K562 (cell line): ENCODE measurements around the gene TLR6. TPM values are rescaled to one million over a fixed set of nuclear protein-coding genes. Genes with fewer than 3 reads are reported as not detected.

Source experiments
- ATAC-seq: fragments of 200-7000 bp; cut with Tn5 transposase; 3 replicates; pipeline ENCODE4 v1.9.1; 2020; ENCODE audit warnings: moderate library complexity
- BruUV-seq: library from RNA; stranded (reverse); fragments of 400-500 nt; replicated peaks from 2 replicates; lab custom pipeline; 2021; lab: Mats Ljungman, UMichigan
- CTCF ChIA-PET: fragments of 300-600 bp; formaldehyde crosslinking; extraction: SDS; loops from one replicate; lab custom pipeline; 2021; ENCODE audit warnings: low intra/inter-chr PET ratio; lab: Yijun Ruan, JAX
- POLR2A ChIA-PET: fragments of 300-600, 350-650 bp; sonication (Branson Sonifier 250); formaldehyde crosslinking; extraction: SDS; loops from one replicate; lab custom pipeline; 2021; ENCODE audit warnings: antibody characterized with exemption, inconsistent platforms; lab: Yijun Ruan, JAX
- DNase-seq, 4 experiments: peaks; one replicate each; pipeline versions ENCODE4 v3.0.0 to v3.0.0-alpha.2; 2011 to 2018; ENCODE audit warnings: low spot score in 3 of 4, mixed read lengths in 3 of 4; ENCODE audit errors: extremely low read depth in 1 of 4
- FAIRE-seq: peaks from 2 replicates; lab custom pipeline; 2011; peaks lifted over from hg19 to GRCh38; lab: Jason Lieb, UNC
- H2AFZ ChIP-seq: 2 replicates; pipeline ENCODE4 v1.6.0; 2011; ENCODE audit warnings: low read depth, low read length, control low read depth, inconsistent platforms
- H3K27ac ChIP-seq: fragments of 200-600 bp; 3 replicates; pipeline ENCODE4 v1.8.0; 2011; ENCODE audit warnings: low read depth, mild to moderate bottlenecking, control low read depth, inconsistent platforms, low read length, moderate library complexity, mixed read lengths; ENCODE audit errors: extremely low read depth
- H3K27me3 ChIP-seq, 2 experiments: fragments of 300-600 bp in 1 of 2; 2 replicates in 1 of 2; 3 replicates in 1 of 2; pipeline versions ENCODE4 v1.6.0 to v1.8.0; 2011; ENCODE audit warnings: inconsistent platforms in 2 of 2, low read length in 2 of 2, mild to moderate bottlenecking in 1 of 2, mixed read lengths in 1 of 2, moderate library complexity in 1 of 2; ENCODE audit not compliant: control insufficient read depth in 2 of 2, insufficient read depth in 2 of 2
- H3K36me3 ChIP-seq: fragments of 300-600 bp; 3 replicates; pipeline ENCODE4 v1.8.0; 2011; ENCODE audit warnings: mild to moderate bottlenecking, low read length, inconsistent platforms; ENCODE audit not compliant: control insufficient read depth, insufficient read depth
- H3K4me1 ChIP-seq, 2 experiments: fragments of 200-600 bp in 1 of 2; replicated peaks in 1 of 2; 2 replicates in 1 of 2; 3 replicates in 1 of 2; pipeline versions ENCODE4 v1.5.1 to v1.8.0; 2011; ENCODE audit warnings: inconsistent platforms in 2 of 2, low read length in 2 of 2, mild to moderate bottlenecking in 1 of 2, mixed read lengths in 1 of 2, moderate library complexity in 1 of 2; ENCODE audit not compliant: control insufficient read depth in 2 of 2, insufficient read depth in 2 of 2
- H3K4me2 ChIP-seq: 2 replicates; pipeline ENCODE4 v1.6.1; 2011; ENCODE audit warnings: low read length, control low read depth, inconsistent platforms, mixed read lengths; ENCODE audit not compliant: insufficient read depth
- H3K4me3 ChIP-seq: fragments of 200-600 bp; sonication (generic), shearing (Covaris generic); 2 replicates; pipeline ENCODE4 v1.5.1; 2016; ENCODE audit warnings: control low read depth, inconsistent platforms
- H3K79me2 ChIP-seq: fragments of 200-600 bp; 3 replicates; pipeline ENCODE4 v1.8.0; 2011; ENCODE audit warnings: low read length, inconsistent platforms; ENCODE audit not compliant: control insufficient read depth, insufficient read depth
- H3K9ac ChIP-seq, 2 experiments: 2 replicates each; pipeline versions ENCODE4 v1.6.0 to v1.6.1; 2011; ENCODE audit warnings: low read depth in 2 of 2, low read length in 2 of 2, control low read depth in 1 of 2, inconsistent platforms in 1 of 2, mild to moderate bottlenecking in 1 of 2, mixed read lengths in 1 of 2; ENCODE audit not compliant: insufficient read depth in 1 of 2
- H3K9me1 ChIP-seq: one replicate; pipeline ENCODE4 v1.6.0; 2011; ENCODE audit warnings: inconsistent platforms, mild to moderate bottlenecking, low read length, moderate library complexity; ENCODE audit not compliant: control insufficient read depth, insufficient read depth
- H3K9me3 ChIP-seq: replicated peaks from 2 replicates; pipeline ENCODE4 v1.5.1; 2011; ENCODE audit warnings: low read depth, low read length, inconsistent platforms; ENCODE audit not compliant: control insufficient read depth, insufficient read depth
- H4K20me1 ChIP-seq: replicated peaks from 2 replicates; pipeline ENCODE4 v1.6.1; 2011; ENCODE audit warnings: low read length, inconsistent platforms, mixed read lengths; ENCODE audit not compliant: control insufficient read depth, insufficient read depth
- BCOR ChIP-seq: fragments of 450-650 bp; IDR thresholded peaks from 2 replicates; pipeline ENCODE4 v1.6.1; 2016
- CTCF ChIP-seq, 3 experiments: IDR thresholded peaks in 2 of 3; conservative IDR thresholded peaks in 1 of 3; 2 replicates each; pipeline ENCODE4 v1.5.1; 2011 to 2012; ENCODE audit warnings: low read length in 3 of 3, mild to moderate bottlenecking in 3 of 3, control low read depth in 2 of 3, improper control_type of control experiment in 1 of 3, inconsistent platforms in 1 of 3, low read depth in 1 of 3, mixed read lengths in 1 of 3, moderate library complexity in 1 of 3; ENCODE audit not compliant: insufficient read depth in 2 of 3
- KLF10 ChIP-seq: fragments of 250-450 bp; sonication (Bioruptor Pico); IDR thresholded peaks from 2 replicates; pipeline ENCODE4 v1.6.1; 2021; ENCODE audit warnings: matching md5 sums
- MEF2A ChIP-seq: IDR thresholded peaks from 2 replicates; pipeline ENCODE4 v1.6.1; 2011; ENCODE audit warnings: low read depth, mild to moderate bottlenecking, low read length, moderate library complexity; ENCODE audit not compliant: control insufficient read depth
- NEUROD1 ChIP-seq: fragments of 150-350 bp; IDR thresholded peaks from 2 replicates; pipeline ENCODE4 v1.6.1; 2014; ENCODE audit warnings: borderline replicate concordance, low read length, low read depth; ENCODE audit not compliant: partially characterized antibody
- NFE2 ChIP-seq: IDR thresholded peaks from 2 replicates; pipeline ENCODE4 v1.6.1; 2014; ENCODE audit warnings: antibody characterized with exemption, low read depth
- PHB ChIP-seq: fragments of 250-450 bp; sonication (Bioruptor Pico); IDR thresholded peaks from 2 replicates; pipeline ENCODE4 v1.5.0; 2021
- RCOR1 ChIP-seq, 2 experiments: IDR thresholded peaks; 2 replicates each; pipeline ENCODE4 v1.6.1; 2012; ENCODE audit warnings: low read depth in 2 of 2, low read length in 2 of 2, borderline replicate concordance in 1 of 2, improper control_type of control experiment in 1 of 2
- TBP ChIP-seq: optimal IDR thresholded peaks from 2 replicates; pipeline ENCODE3; 2011; ENCODE audit warnings: low read depth, low read length, improper control_type of control experiment
- TCF7L2 ChIP-seq: fragments of 150-350 bp; IDR thresholded peaks from 2 replicates; pipeline ENCODE4 v1.6.1; 2016; ENCODE audit warnings: low read depth, mild to moderate bottlenecking, low read length, moderate library complexity
- TEAD1 ChIP-seq, 2 experiments: fragments of 450-650 bp in 1 of 2; sonication (generic) in 1 of 2; formaldehyde crosslinking; IDR thresholded peaks; 2 replicates each; pipeline versions ENCODE4 v1.4.0 to v1.8.0; 2020 to 2022; ENCODE audit warnings: mild to moderate bottlenecking in 2 of 2, missing genetic modification reagents in 1 of 2
- ZNF274 ChIP-seq: IDR thresholded peaks from 2 replicates; pipeline ENCODE4 v1.6.1; 2011; ENCODE audit warnings: low read depth, mild to moderate bottlenecking, low read length, moderate library complexity, borderline replicate concordance
- ZNF3 ChIP-seq: fragments of 250-450 bp; sonication (Bioruptor Pico); IDR thresholded peaks from 2 replicates; pipeline ENCODE4 v1.5.0; 2021; ENCODE audit warnings: mild to moderate bottlenecking, moderate library complexity
- ZNF589 ChIP-seq: fragments of 200-800 bp; sonication (Bioruptor generic); IDR thresholded peaks from 2 replicates; pipeline ENCODE4 v1.6.1; 2016; ENCODE audit warnings: low read depth, missing genetic modification characterization, missing compliant biosample characterization
- WGBS: fragments of 100-300 bp; shearing (Covaris generic); methylation state at CpG from one replicate; pipeline ENCODE4 v1.1.6; 2016; ENCODE audit warnings: low coverage, mixed read lengths; ENCODE audit not compliant: insufficient coverage; ENCODE audit errors: missing lambda C conversion rate; 5-methylcytosine and 5-hydroxymethylcytosine counted together
- in situ Hi-C: fragments of 300-500 bp; cut with MboI; formaldehyde crosslinking; loops from 4 replicates; pipeline ENCODE4 v1.15.0; 2018; ENCODE audit warnings: inconsistent platforms, mixed read lengths
- intact Hi-C: fragments of 100-400 bp; cut with micrococcal nuclease; formaldehyde crosslinking; loops from 2 replicates; pipeline ENCODE4 v1.14.2; 2022
- polyA plus RNA-seq, 8 experiments: library from polyadenylated mRNA; depleted of rRNA in 4 of 8; stranded (reverse) in 5 of 8; unstranded in 3 of 8; fragments of >200 nt; fragmentation: Nextera tagmentation in 2 of 8; fragmentation: Illumina TruSeq in 1 of 8; extraction: Ambion mirVana in 2 of 8; extraction: Trizol in 1 of 8; gene quantifications; 2 replicates each; pipeline versions ENCODE4 v1.2.1 to v1.2.3, GENCODE V29; 2011 to 2014; ENCODE audit warnings: inconsistent platforms in 1 of 8, missing spikeins in 1 of 8
- total RNA-seq, 7 experiments: library from RNA; depleted of rRNA in 6 of 7; stranded (reverse); fragments of >200 nt in 6 of 7; fragmentation: Illumina TruSeq in 2 of 7; extraction: Trizol in 2 of 7; gene quantifications; 2 replicates each; pipeline versions ENCODE4 v1.2.1 to v1.2.3, GENCODE V29; 2011 to 2021; ENCODE audit warnings: low replicate concordance in 1 of 7

TLR6 gene
- total and polyA plus RNA-seq, 9 of the 15 experiments (the other 6 are each of a cell fraction or from before 2014, with no cell fraction given): 0.08 to 1.9 (median 0.91) TPM

- Histone ChIP-seq H3K4me3 (no peak overlapping the region), H3K4me1 (peaks cover 2 to 20% of the 10 kb centered on the region in 2 experiments; a peak in 4 of 5 replicates), H3K9me1 (no peaks in the 10 kb centered on the region), H3K9ac (no peak overlapping the region; a peak in 1 of 4 replicates), H4K20me1 (0 out of 2 replicates have a peak, but pooled peaks cover 3% of the 10 kb centered on the region), H3K36me3 (no peaks in the 10 kb centered on the region; the same call in 2 of the 3 replicates), H3K4me2 (no peak overlapping the region; the same call in 1 of the 2 replicates), H3K79me2 (peaks cover 2% of the 10 kb centered on the region; the same call in 1 of the 3 replicates), H2AFZ (peak overlapping the region; percentile 66), H3K9me3 (no peaks in the 10 kb centered on the region), H3K27me3 (no peaks in the 10 kb centered on the region), H3K27ac (peak overlapping the region; percentile 30; the same call in 1 of the 3 replicates)
- FAIRE-seq (no peak), DNase-seq (no peak), ATAC-seq (peak; percentile 71)
- intact Hi-C loops (no loop called here), in situ Hi-C loops (no loop called here)
- no TSS peak for BruUV-seq
- TF ChIP-seq KLF10 (CRISPR knock-in tag) (no peak), CTCF (IDR thresholded peaks at IDR 0.05 in 2 of 3, conservative IDR thresholded peaks at IDR 0.05 in 1 of 3; ENCODE audit: insufficient read depth in 2 of 3, low read depth in 1 of 3, low read length in 3 of 3) (0 out of 6 replicates have a peak, but pooled peaks of 1 of the 3 experiments have one; percentile 25), TBP (no peak), NFE2 (0 out of 2 replicates have a peak, but pooled peaks have one; percentile 11), ZNF589 (CRISPR knock-in tag) (no peak), TCF7L2 (no peak), ZNF274 (no peak), MEF2A (no peak), TEAD1 (CRISPR knock-in tag; IDR thresholded peaks at IDR 0.05) (no peak), PHB (CRISPR knock-in tag) (no peak), ZNF3 (CRISPR knock-in tag) (no peak), NEUROD1 (no peak), RCOR1 (IDR thresholded peaks at IDR 0.05; ENCODE audit: borderline replicate concordance in 1 of 2, low read depth in 2 of 2, low read length in 2 of 2) (no peak), BCOR (no peak)
- POLR2A ChIA-PET: interaction anchor here (1.4 to 2.5 kb wide), 3 partner anchors 11 to 262 kb away, joined by 5 to 11 read pairs (median 8); partner anchors contain the start of gene TLR6
- CTCF ChIA-PET: no interaction called here
- WGBS: 43% methylated on average over 5 of the region's 5 CpGs
These were observed 16.8 kb upstream of the TLR6 start for GRCh38 chr4:38873290-38873944.
